Measurements from ENCODE around the gene NEU3.
"Not testable (repeated sequence)": the region's sequence is repeated elsewhere in the genome, so short reads cannot be mapped to it uniquely, and the experiment has no call there.

The NEU3 gene

GRCh38 chr11:74980634-74981033 lies 8.1 kb upstream of the NEU3 start:
- H3K4me3 ChIP-seq (ENCODE audit: low read depth, low read length): no peak overlapping the region
- no peak for TF ChIP-seq CTCF (IDR thresholded peaks at IDR 0.05; ENCODE audit: low read depth, low read length, missing control alignments)
- in situ Hi-C loops (cut with HindIII; ENCODE audit: low sequenced_read_pairs): no loop called here
- DNase-seq (ENCODE audit: low read depth): no peak

DNA sequence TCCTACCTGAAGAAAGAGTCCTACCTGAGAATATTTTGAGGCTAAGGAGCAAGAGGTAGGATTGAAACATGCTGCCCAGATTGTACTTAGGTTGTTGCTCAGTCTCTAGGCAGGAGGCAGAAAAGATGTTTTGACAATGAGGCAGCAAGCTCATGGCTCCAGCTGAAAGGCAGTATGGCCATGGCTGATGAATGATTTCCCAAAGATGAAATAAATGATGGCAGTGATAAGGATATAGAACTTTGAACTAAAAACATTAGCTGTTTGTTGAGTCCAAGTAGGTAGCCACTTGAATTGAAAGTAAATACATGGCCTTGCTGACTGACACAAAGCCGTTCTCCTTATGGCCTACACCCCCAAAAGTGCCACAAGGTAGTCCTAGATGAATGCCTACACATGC lies 6.8 kb upstream of the NEU3 start:
- no peak for TF ChIP-seq CTCF (IDR thresholded peaks at IDR 0.05; ENCODE audit: low read depth, low read length, missing control alignments)
- in situ Hi-C loops (cut with HindIII; ENCODE audit: low sequenced_read_pairs): no loop called here
- DNase-seq (ENCODE audit: low read depth): no peak
- no peak overlapping the region for H3K4me3 ChIP-seq (ENCODE audit: low read depth, low read length)

DNA sequence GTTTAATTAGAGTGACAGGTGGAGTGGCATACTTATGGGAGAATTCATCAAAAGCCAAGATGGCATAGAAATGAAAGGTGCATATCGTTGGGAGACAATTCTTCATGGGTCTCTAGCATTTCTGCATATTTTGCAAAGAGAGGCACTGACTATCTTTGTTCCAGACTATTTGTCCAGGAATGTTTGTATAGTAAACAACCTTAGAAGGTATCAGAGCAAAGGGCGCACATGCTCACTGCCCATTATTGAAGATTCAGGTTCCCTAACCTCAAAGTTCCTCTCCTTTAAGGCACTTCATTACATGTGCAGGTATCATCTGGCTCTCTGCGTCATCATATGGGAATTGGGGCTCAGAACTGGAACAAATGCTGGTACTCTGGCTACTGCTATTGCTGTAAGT lies 4.7 kb upstream of the NEU3 start:
- in situ Hi-C loops (cut with HindIII; ENCODE audit: low sequenced_read_pairs): no loop called here
- no peak for TF ChIP-seq CTCF (IDR thresholded peaks at IDR 0.05; ENCODE audit: low read depth, low read length, missing control alignments)
- H3K4me3 ChIP-seq (ENCODE audit: low read depth, low read length): no peak overlapping the region
- DNase-seq (ENCODE audit: low read depth): no peak

GRCh38 chr11:74984730-74985129 lies 4.0 kb upstream of the NEU3 start:
- H3K4me3 ChIP-seq (ENCODE audit: low read depth, low read length): no peak overlapping the region
- no peak for TF ChIP-seq CTCF (IDR thresholded peaks at IDR 0.05; ENCODE audit: low read depth, low read length, missing control alignments)
- in situ Hi-C loops (cut with HindIII; ENCODE audit: low sequenced_read_pairs): no loop called here
- DNase-seq (ENCODE audit: low read depth): no peak

DNA sequence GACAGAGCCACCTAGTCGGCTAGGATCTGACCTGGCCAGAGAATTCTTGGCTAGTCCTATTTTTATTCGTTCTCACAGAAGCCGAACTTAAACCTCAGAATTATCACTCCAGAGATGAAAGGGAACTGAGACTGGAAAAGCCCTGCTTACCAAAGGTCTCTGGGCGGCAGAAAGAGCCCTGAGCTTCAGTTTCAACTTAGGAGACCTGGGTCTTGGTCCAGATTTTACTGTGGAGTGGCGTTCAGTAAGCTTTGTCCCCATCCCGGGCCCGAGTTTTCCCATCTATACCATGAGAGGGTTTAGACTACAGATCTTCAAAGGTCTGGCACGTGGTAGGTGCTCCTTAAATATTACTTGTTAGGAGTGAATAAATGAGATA lies 516 bp downstream of the NEU3 start:
- in situ Hi-C loops (cut with HindIII; ENCODE audit: low sequenced_read_pairs): no loop called here
- DNase-seq (ENCODE audit: low read depth): no peak
- H3K4me3 ChIP-seq (ENCODE audit: low read depth, low read length): peak overlapping the region; percentile 67
- TF ChIP-seq CTCF (IDR thresholded peaks at IDR 0.05; ENCODE audit: low read depth, low read length, missing control alignments): no peak

DNA sequence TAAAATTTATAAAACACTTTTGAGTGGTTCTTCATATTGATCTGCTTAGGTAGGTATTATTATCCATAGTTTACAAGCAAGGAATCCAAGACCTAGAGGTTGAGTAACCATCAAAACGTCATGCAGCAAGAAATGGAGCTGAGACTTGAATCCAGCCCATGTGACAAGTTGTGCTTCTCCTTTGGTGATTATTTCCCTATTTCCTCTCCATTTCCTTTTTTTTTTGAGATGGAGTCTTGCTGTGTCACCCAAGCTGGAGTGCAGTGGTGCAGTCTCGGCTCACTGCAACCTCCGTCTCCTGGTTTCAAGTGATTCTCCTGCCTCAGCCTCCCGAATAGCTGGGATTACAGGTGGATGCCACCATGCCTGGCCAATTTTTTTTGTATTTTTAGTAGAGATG lies 1.4 kb downstream of the NEU3 start:
- H3K4me3 ChIP-seq (ENCODE audit: low read depth, low read length); in situ Hi-C loops (cut with HindIII; ENCODE audit: low sequenced_read_pairs); DNase-seq (ENCODE audit: low read depth): not testable (repeated sequence)

- no peak for TF ChIP-seq CTCF (IDR thresholded peaks at IDR 0.05; ENCODE audit: low read depth, low read length, missing control alignments)
- H3K4me3 ChIP-seq (ENCODE audit: low read depth, low read length): no peak overlapping the region
- in situ Hi-C loops (cut with HindIII; ENCODE audit: low sequenced_read_pairs): no loop called here
- DNase-seq (ENCODE audit: low read depth): no peak
These were observed 2.2 kb downstream of the NEU3 start for GRCh38 chr11:74990941-74991340.

All from astrocyte of the cerebellum (primary cell).